Smooth muscle cell of the brain vasculature (primary cell): ENCODE results near the gene SIGLEC7.

ENCODE experiments used
- DNase-seq: peaks from one replicate; pipeline ENCODE4 v3.0.0-alpha.2; 2012; ENCODE audit warnings: low read depth, low spot score

SIGLEC7 gene

DNA sequence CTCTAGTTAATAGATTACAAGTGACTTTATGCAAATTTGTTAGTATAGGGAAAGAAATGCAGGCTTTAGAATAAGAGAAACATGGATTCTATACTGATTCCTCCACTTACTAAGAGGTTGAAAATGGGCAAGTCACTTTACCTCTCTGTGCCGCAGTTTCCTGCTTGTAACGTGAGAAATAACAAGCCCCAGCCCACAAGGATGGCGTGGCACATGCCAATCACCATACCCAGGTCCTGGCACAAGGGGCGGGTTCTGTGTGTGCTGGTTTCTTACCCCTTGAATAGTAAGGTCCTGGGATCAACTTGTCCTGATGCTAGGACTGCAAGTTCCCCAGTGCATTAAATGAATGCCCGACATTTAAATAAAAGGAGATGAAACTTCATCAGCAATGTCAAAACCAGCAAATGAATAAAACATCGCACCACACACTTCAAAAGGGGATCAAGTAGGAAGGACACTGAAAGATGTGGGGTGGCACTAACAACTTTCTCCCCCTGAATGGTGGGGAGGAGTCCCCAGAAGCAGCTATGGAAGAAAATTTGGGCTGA lies 25.3 kb upstream of the SIGLEC7 start:
- DNase-seq, result no peak

DNA sequence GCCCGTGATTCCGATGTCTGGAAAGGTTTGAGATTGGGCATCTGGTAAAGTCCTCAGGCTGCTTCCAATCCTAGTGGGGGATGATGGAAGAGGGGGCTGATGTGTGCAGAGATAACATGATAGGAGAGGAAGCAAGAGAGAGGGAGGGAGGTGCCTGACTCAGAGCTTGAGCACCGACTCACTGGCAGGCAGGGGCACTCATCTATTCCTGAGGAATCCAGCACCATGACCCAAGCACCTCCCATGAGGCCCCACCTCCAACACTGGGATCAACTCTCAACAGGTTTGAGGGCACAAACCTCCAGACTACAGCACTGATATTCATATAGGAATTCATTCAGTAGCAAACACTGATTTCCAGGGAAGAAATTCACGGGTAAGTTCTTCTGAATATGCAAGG lies 23.0 kb upstream of the SIGLEC7 start:
- no peak for DNase-seq

GRCh38 chr19:51119611-51120010 lies 22.5 kb upstream of the SIGLEC7 start:
- DNase-seq, result no peak

GRCh38 chr19:51120160-51120559 lies 21.9 kb upstream of the SIGLEC7 start:
- no peak for DNase-seq

GRCh38 chr19:51121257-51121656 lies 20.8 kb upstream of the SIGLEC7 start:
- DNase-seq, result no peak

DNA sequence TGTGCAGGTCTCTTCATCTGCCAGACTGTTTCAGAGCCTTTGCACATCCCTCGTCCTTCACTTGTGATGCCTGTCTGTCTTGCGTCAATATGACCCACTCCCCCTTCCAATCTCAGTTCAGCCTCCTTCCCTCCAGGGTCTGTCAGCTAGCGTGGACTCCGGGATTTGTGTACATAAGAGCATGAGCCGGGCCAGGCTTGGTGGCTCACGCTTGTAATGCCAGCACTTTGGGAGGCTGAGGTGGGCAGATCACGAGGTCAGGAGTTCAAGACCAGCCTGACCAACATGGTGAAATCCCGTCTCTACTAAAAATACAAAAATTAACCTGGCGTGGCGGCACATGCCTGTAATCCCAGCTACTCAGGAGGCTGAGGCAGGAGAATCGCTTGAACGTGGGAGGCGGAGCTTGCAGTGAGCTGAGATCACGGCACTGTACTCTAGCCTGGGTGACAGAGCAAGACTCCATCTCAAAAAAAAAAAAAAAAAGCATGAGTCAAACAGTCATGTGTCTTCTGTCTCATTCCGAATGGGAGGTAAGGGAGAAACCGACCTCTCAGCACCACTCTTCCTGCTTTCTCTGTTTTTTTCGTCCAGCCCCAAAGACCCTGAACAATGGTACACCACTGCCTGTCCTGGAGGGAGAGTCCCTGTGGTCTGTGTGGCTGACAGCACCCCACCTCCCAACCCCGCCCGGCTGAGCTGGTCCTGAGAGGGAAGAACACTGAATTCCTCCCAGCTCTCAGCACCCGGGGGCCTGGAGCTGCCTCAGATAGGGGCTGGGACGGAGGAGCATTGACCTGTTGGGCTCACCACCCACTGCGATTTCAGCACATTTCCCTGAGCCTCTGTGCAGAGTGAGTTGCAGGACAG lies 19.8 kb upstream of the SIGLEC7 start:
- no peak for DNase-seq

- DNase-seq, result no peak
Observed at GRCh38 chr19:51123381-51123800, 18.7 kb upstream of the SIGLEC7 start.

GRCh38 chr19:51123802-51124201 lies 18.3 kb upstream of the SIGLEC7 start:
- DNase-seq, result no peak

GRCh38 chr19:51124216-51124615 lies 17.9 kb upstream of the SIGLEC7 start:
- DNase-seq, result no peak

DNA sequence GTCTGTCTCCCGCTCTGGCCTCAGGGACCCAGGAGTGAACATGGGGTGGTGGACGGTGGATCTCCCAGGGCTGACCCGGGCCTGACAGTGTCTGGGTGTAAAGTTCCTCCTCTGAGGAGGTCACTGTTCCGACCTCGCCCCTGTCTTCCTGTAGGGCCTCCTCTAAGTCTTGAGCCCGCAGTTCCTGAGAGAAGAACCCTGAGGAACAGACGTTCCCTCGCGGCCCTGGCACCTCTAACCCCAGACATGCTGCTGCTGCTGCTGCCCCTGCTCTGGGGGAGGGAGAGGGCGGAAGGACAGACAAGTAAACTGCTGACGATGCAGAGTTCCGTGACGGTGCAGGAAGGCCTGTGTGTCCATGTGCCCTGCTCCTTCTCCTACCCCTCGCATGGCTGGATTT lies 17.4 kb upstream of the SIGLEC7 start, which contains the start of gene SIGLEC9:
SIGLEC9 (plus strand) TSS at position 178 of the 400 bp plus-strand sequence; CDS start at position 247, 69 bp downstream.
- DNase-seq, result no peak

- no peak for DNase-seq
Observed at GRCh38 chr19:51125421-51126075, 16.6 kb upstream of the SIGLEC7 start.

DNA sequence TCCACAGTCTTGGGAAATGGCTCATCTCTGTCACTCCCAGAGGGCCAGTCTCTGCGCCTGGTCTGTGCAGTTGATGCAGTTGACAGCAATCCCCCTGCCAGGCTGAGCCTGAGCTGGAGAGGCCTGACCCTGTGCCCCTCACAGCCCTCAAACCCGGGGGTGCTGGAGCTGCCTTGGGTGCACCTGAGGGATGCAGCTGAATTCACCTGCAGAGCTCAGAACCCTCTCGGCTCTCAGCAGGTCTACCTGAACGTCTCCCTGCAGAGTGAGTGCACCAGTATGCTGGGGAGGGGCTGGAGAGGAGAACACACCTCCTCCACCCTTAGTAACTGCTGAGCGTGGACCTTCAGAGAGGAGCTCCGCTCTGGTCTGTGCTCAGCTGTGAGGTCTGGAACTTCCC lies 15.1 kb upstream of the SIGLEC7 start:
- DNase-seq, result no peak

GRCh38 chr19:51127755-51128154 lies 14.3 kb upstream of the SIGLEC7 start:
- DNase-seq, result no peak

DNA sequence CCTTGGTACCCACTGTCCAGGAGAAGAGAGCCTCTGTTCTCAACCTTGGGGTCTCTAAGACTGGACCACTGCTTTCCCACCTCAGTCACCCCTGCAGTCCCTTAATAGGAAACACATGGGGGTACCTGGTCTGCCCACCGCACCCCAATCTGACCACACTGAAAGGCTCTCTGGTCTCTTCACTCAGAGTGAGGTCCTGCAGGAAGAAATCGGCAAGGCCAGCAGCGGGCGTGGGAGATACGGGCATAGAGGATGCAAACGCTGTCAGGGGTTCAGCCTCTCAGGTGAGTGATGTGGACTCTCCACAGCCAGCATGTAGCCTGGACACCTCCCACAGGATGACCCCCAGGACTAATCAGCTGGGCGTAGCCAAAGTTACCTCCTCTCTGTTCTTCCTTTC lies 13.9 kb upstream of the SIGLEC7 start:
- no peak for DNase-seq

DNA sequence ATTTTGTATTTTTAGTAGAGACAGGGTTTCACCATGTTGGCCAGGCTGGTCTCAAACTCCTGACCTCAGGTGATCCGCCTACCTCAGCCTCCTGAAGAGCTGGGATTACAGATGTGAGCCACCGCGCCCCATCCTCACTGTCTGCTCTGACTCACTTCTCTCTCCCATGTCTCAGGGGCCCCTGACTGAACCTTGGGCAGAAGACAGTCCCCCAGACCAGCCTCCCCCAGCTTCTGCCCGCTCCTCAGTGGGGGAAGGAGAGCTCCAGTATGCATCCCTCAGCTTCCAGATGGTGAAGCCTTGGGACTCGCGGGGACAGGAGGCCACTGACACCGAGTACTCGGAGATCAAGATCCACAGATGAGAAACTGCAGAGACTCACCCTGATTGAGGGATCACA lies 12.4 kb upstream of the SIGLEC7 start:
- DNase-seq, result no peak

GRCh38 chr19:51131780-51132680 lies 10.1 kb upstream of the SIGLEC7 start:
- no peak for DNase-seq

- DNase-seq, result no peak
Observed at GRCh38 chr19:51135004-51135403, 7.1 kb upstream of the SIGLEC7 start.

- DNase-seq, result no peak
Observed at GRCh38 chr19:51135986-51136762, 5.9 kb upstream of the SIGLEC7 start.

DNA sequence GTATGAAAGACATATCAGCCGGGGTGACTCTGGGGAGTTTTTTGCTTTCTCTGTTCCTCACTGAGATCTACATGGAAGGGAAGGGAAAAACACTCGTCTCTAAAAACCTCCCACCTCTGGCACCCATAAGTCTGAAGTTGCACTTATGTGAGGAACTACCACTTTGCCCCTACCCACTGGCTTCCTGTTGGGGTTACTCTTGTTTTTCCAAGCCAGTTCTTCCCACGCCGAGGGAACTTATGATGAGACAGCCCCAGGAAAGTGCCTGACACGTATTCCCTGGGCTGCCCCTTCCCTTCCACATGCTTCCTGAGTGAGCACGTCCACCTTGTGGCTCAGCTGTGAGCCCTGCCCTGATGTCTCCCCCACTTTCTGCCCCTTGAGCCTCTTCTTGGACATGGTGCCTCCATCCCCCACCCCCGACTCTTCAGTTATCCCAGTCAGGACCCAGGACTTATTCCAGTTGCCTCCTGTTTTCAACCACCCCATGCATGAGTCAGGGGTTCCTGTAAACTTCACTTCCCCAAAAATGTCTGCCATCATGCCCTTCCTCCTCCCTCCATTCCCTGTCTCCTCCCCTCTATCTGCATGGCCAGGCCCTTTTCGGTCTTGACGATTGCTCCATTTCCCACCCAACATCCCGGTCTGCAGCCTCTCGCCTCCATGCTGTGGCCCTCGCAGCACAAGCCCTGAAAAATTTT lies 5.1 kb upstream of the SIGLEC7 start:
- DNase-seq, result no peak

GRCh38 chr19:51137792-51138425 lies 4.2 kb upstream of the SIGLEC7 start:
- no peak for DNase-seq
